Measurements from ENCODE around the gene COL15A1. TPM values are rescaled to one million over a fixed set of nuclear protein-coding genes. Genes with fewer than 3 reads are reported as not detected.

The COL15A1 gene
- polyA plus RNA-seq (0.01 TPM in 1 of 3 replicates, not detected in the others), polyA minus RNA-seq (not detected in 3 replicates)
- not detected for polyA plus RNA-seq (2011; ENCODE audit: low read depth)
- not detected in 2 replicates for polyA plus RNA-seq (2011; cell fraction: cytosol; rRNA removed)
- polyA plus RNA-seq (2011; cell fraction: nucleus; rRNA removed): not detected in 2 replicates
- polyA plus RNA-seq (2012; ENCODE audit: low replicate concordance): not detected in 2 replicates
- polyA minus RNA-seq (2011; cell fraction: cytosol; rRNA and poly(A)+ RNA removed): not detected
- not detected in 2 replicates for polyA minus RNA-seq (2011; cell fraction: nucleus; rRNA and poly(A)+ RNA removed)

GRCh38 chr9:98943682-98944056 is at the start of gene COL15A1:
Gene COL15A1 (plus strand): TSS chr9:98943907. CDS start chr9:98944062, 155 bp downstream.
- H3K9me1 ChIP-seq (ENCODE audit: control insufficient read depth, extremely low read depth, insufficient read depth, low read length): no peaks in the 10 kb centered on the region
- H3K9me3 ChIP-seq (ENCODE audit: control insufficient read depth, low read depth, low read length): no peaks in the 10 kb centered on the region
- H3K4me1 ChIP-seq (ENCODE audit: control insufficient read depth, extremely low read depth, insufficient read depth, low read length): no peaks in the 10 kb centered on the region
- no peak within 1 kb of the TSS for H3K4me2 ChIP-seq (ENCODE audit: control insufficient read depth, extremely low read depth, insufficient read depth, low read depth, low read length)
- dilution Hi-C loops (cut with MboI; ENCODE audit: extremely low pct_ligation_motif_present, low sequenced_read_pairs): no loop called here
- FAIRE-seq: no peak
- no peaks in the 10 kb centered on the region for H3K79me2 ChIP-seq (ENCODE audit: control insufficient read depth, insufficient read depth, low read length)
- no peak for DNase-seq (ENCODE audit: low read depth, low spot score)
- H3K27ac ChIP-seq (ENCODE audit: control insufficient read depth, insufficient read depth, low read length): no peak within 1 kb of the TSS
- peaks cover 56% of the 10 kb centered on the region for H3K27me3 ChIP-seq (ENCODE audit: control insufficient read depth, extremely low read depth, insufficient read depth, low read length)
- H3K9ac ChIP-seq (ENCODE audit: control insufficient read depth, extremely low read depth, insufficient read depth, low read length): no peak within 1 kb of the TSS
- no peak within 1 kb of the TSS for H2AFZ ChIP-seq (ENCODE audit: control insufficient read depth, low read length)
- no peak for TF ChIP-seq CTCF (optimal IDR thresholded peaks at IDR 0.05 in 1 of 3, IDR thresholded peaks at IDR 0.05 in 1 of 3, conservative IDR thresholded peaks at IDR 0.05 in 1 of 3; ENCODE audit: extremely low read depth in 1 of 3, insufficient read depth in 2 of 3, low read length in 3 of 3)
- peak; percentile 26 for TF ChIP-seq EZH2 (IDR thresholded peaks at IDR 0.05; ENCODE audit: low read length)
- no peaks in the 10 kb centered on the region for H3K36me3 ChIP-seq (ENCODE audit: control insufficient read depth in 2 of 2, extremely low read depth in 1 of 2, insufficient read depth in 2 of 2, low read length in 2 of 2)
- H3K4me3 ChIP-seq (ENCODE audit: control insufficient read depth in 2 of 3, extremely low read depth in 1 of 3, insufficient read depth in 2 of 3, low read depth in 1 of 3, low read length in 3 of 3): no peak within 1 kb of the TSS
- H4K20me1 ChIP-seq (ENCODE audit: control insufficient read depth, extremely low read depth, insufficient read depth, low read length): no peaks in the 10 kb centered on the region

GRCh38 chr9:98894171-98894570 is 49.5 kb upstream of the COL15A1 start:
- no peak overlapping the region for H2AFZ ChIP-seq (ENCODE audit: control insufficient read depth, low read length)
- H3K4me1 ChIP-seq (ENCODE audit: control insufficient read depth, extremely low read depth, insufficient read depth, low read length): no peaks in the 10 kb centered on the region
- H3K79me2 ChIP-seq (ENCODE audit: control insufficient read depth, insufficient read depth, low read length): no peaks in the 10 kb centered on the region
- no peak overlapping the region for H3K4me3 ChIP-seq (ENCODE audit: control insufficient read depth in 2 of 3, extremely low read depth in 1 of 3, insufficient read depth in 2 of 3, low read depth in 1 of 3, low read length in 3 of 3)
- H3K4me2 ChIP-seq (ENCODE audit: control insufficient read depth, extremely low read depth, insufficient read depth, low read depth, low read length): no peak overlapping the region
- no peaks in the 10 kb centered on the region for H3K9me1 ChIP-seq (ENCODE audit: control insufficient read depth, extremely low read depth, insufficient read depth, low read length)
- FAIRE-seq (no peak), DNase-seq (ENCODE audit: low read depth, low spot score) (no peak)
- no peak overlapping the region for H3K9ac ChIP-seq (ENCODE audit: control insufficient read depth, extremely low read depth, insufficient read depth, low read length)
- no peaks in the 10 kb centered on the region for H3K9me3 ChIP-seq (ENCODE audit: control insufficient read depth, low read depth, low read length)
- H3K27me3 ChIP-seq (ENCODE audit: control insufficient read depth, extremely low read depth, insufficient read depth, low read length): peaks cover 3% of the 10 kb centered on the region
- dilution Hi-C loops (cut with MboI; ENCODE audit: extremely low pct_ligation_motif_present, low sequenced_read_pairs): no loop called here
- H4K20me1 ChIP-seq (ENCODE audit: control insufficient read depth, extremely low read depth, insufficient read depth, low read length): no peaks in the 10 kb centered on the region
- TF ChIP-seq CTCF (optimal IDR thresholded peaks at IDR 0.05 in 1 of 3, IDR thresholded peaks at IDR 0.05 in 1 of 3, conservative IDR thresholded peaks at IDR 0.05 in 1 of 3; ENCODE audit: extremely low read depth in 1 of 3, insufficient read depth in 2 of 3, low read length in 3 of 3) (no peak), EZH2 (IDR thresholded peaks at IDR 0.05; ENCODE audit: low read length) (no peak)
- H3K27ac ChIP-seq (ENCODE audit: control insufficient read depth, insufficient read depth, low read length): no peak overlapping the region
- no peaks in the 10 kb centered on the region for H3K36me3 ChIP-seq (ENCODE audit: control insufficient read depth in 2 of 2, extremely low read depth in 1 of 2, insufficient read depth in 2 of 2, low read length in 2 of 2)
